K562 (cell line): ENCODE measurements around the gene TENM4. TPM values are rescaled to one million over a fixed set of nuclear protein-coding genes. Genes with fewer than 3 reads are reported as not detected.

Experiments
- ARID1B ChIP-seq: fragments of 450-650 bp; IDR thresholded peaks from 2 replicates; pipeline ENCODE4 v1.6.1; 2016; ENCODE audit warnings: antibody characterized with exemption, mild to moderate bottlenecking, inconsistent platforms
- ATF6 ChIP-seq: sonication (generic); formaldehyde crosslinking; IDR thresholded peaks from 2 replicates; pipeline ENCODE4 v1.4.0; 2020; ENCODE audit warnings: mild to moderate bottlenecking, missing genetic modification reagents
- CAMTA2 ChIP-seq: fragments of 250-450 bp; sonication (Bioruptor Pico); conservative IDR thresholded peaks from 2 replicates; pipeline ENCODE4 v1.5.1; 2022
- CHCHD3 ChIP-seq: fragments of 250-450 bp; sonication (Bioruptor Pico); IDR thresholded peaks from 2 replicates; pipeline ENCODE4 v2.1.2; 2022; ENCODE audit warnings: mild to moderate bottlenecking
- ETS1 ChIP-seq: conservative IDR thresholded peaks from 2 replicates; pipeline ENCODE4 v1.6.1; 2011; ENCODE audit warnings: low read depth, mild to moderate bottlenecking, low read length; ENCODE audit not compliant: control insufficient read depth
- HNRNPH1 ChIP-seq: fragments of 200-400 bp; formaldehyde crosslinking; optimal IDR thresholded peaks from 2 replicates; pipeline ENCODE3; 2017; ENCODE audit warnings: low read depth, mild to moderate bottlenecking, low read length, moderate library complexity
- ILF3 ChIP-seq: fragments of 450-650 bp; IDR thresholded peaks from 2 replicates; pipeline ENCODE4 v1.6.1; 2018; ENCODE audit warnings: antibody characterized with exemption, mild to moderate bottlenecking, moderate library complexity, borderline replicate concordance
- NFXL1 ChIP-seq: fragments of 450-650 bp; formaldehyde crosslinking; IDR thresholded peaks from 2 replicates; pipeline ENCODE4 v1.4.0; 2021; ENCODE audit warnings: mild to moderate bottlenecking
- PCBP1 ChIP-seq: fragments of 200-400 bp; formaldehyde crosslinking; IDR thresholded peaks from 2 replicates; pipeline ENCODE4 v1.6.1; 2018; ENCODE audit warnings: mild to moderate bottlenecking, low read depth, low read length; ENCODE audit not compliant: poor library complexity, severe bottlenecking
- POLR3G ChIP-seq: IDR thresholded peaks from 2 replicates; pipeline ENCODE4 v1.6.1; 2011; ENCODE audit not compliant: insufficient read length, insufficient replicate concordance; ENCODE audit errors: extremely low read depth
- ZC3H8 ChIP-seq: fragments of 450-650 bp; IDR thresholded peaks from 2 replicates; pipeline ENCODE4 v1.6.1; 2017
- ZNF41 ChIP-seq: fragments of 250-450 bp; sonication (Bioruptor Pico); conservative IDR thresholded peaks from 2 replicates; pipeline ENCODE4 v1.4.0; 2020; ENCODE audit warnings: mild to moderate bottlenecking
- polyA plus RNA-seq, 8 experiments: library from polyadenylated mRNA; depleted of rRNA in 4 of 8; stranded (reverse) in 5 of 8; unstranded in 3 of 8; fragments of >200 nt; fragmentation: Nextera tagmentation in 2 of 8; fragmentation: Illumina TruSeq in 1 of 8; extraction: Ambion mirVana in 2 of 8; extraction: Trizol in 1 of 8; gene quantifications; 2 replicates each; pipeline versions ENCODE4 v1.2.1 to v1.2.3, GENCODE V29; 2011 to 2014; ENCODE audit warnings: inconsistent platforms in 1 of 8, missing spikeins in 1 of 8
- total RNA-seq, 7 experiments: library from RNA; depleted of rRNA in 6 of 7; stranded (reverse); fragments of >200 nt in 6 of 7; fragmentation: Illumina TruSeq in 2 of 7; extraction: Trizol in 2 of 7; gene quantifications; 2 replicates each; pipeline versions ENCODE4 v1.2.1 to v1.2.3, GENCODE V29; 2011 to 2021; ENCODE audit warnings: low replicate concordance in 1 of 7
- TF ChIP-seq, protein P1 (sequence below), 2 experiments: fragments of 250-450 bp in 1 of 2; fragments of 450-650 bp in 1 of 2; sonication (Bioruptor Pico) in 1 of 2; IDR thresholded peaks; 2 replicates each; pipeline versions ENCODE4 v1.6.1 to v1.8.0; 2016 to 2021; ENCODE audit warnings: mild to moderate bottlenecking in 2 of 2, moderate library complexity in 2 of 2, missing compliant biosample characterization in 1 of 2, missing genetic modification characterization in 1 of 2
- TF ChIP-seq, protein P2 (sequence below): sonication (generic); formaldehyde crosslinking; IDR thresholded peaks from 2 replicates; pipeline ENCODE4 v1.8.1; 2023; ENCODE audit warnings: mild to moderate bottlenecking, missing genetic modification reagents
- TF ChIP-seq, protein P3 (sequence below): sonication (generic); formaldehyde crosslinking; IDR thresholded peaks from 2 replicates; pipeline ENCODE4 v1.8.0; 2023; ENCODE audit warnings: missing genetic modification reagents, mild to moderate bottlenecking, borderline replicate concordance

The TENM4 gene
- total and polyA plus RNA-seq, 9 of the 15 experiments (the other 6 are each of a cell fraction or from before 2014, with no cell fraction given), result 0.16 TPM; not detected in 8

DNA sequence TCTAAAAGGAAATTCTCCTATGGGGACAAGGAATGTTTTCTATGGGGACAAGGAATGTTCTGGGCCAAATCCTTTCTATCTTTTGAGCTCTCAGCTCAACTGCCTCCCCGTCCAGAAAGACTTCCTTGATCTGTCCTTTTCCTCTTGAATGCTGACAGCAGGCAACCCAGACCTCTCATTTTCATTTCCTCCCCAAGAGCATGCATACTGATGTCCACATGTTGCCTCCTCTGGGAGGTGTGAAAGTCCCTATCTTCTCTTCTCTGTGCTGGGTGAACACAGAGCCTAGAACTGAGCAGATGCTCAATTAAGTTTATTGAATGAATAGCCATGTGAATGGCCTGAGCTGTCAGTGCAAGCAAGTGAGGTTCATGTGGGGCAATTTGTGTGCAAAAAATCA lies 534.3 kb downstream of the TENM4 start (continued):
- no peak for TF ChIP-seq ATF6
- no peak for TF ChIP-seq CAMTA2 (CRISPR knock-in tag)
- TF ChIP-seq ZNF41 (CRISPR knock-in tag), result no peak
- TF ChIP-seq CHCHD3 (CRISPR knock-in tag), result no peak
- TF ChIP-seq NFXL1, result no peak
- no peak for TF ChIP-seq ZC3H8
- TF ChIP-seq ETS1, result no peak
- TF ChIP-seq, protein P1, sequence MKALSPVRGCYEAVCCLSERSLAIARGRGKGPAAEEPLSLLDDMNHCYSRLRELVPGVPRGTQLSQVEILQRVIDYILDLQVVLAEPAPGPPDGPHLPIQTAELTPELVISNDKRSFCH (CRISPR knock-in tag; IDR thresholded peaks at IDR 0.05), result no peak
- TF ChIP-seq, protein P1 (tag; IDR thresholded peaks at IDR 0.05), result no peak
- no peak for TF ChIP-seq ARID1B
- no peak for TF ChIP-seq PCBP1
- no peak for TF ChIP-seq ILF3
- TF ChIP-seq HNRNPH1, result no peak
- TF ChIP-seq POLR3G, result no peak
- TF ChIP-seq, protein P2, sequence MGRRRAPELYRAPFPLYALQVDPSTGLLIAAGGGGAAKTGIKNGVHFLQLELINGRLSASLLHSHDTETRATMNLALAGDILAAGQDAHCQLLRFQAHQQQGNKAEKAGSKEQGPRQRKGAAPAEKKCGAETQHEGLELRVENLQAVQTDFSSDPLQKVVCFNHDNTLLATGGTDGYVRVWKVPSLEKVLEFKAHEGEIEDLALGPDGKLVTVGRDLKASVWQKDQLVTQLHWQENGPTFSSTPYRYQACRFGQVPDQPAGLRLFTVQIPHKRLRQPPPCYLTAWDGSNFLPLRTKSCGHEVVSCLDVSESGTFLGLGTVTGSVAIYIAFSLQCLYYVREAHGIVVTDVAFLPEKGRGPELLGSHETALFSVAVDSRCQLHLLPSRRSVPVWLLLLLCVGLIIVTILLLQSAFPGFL, result no peak
- TF ChIP-seq, protein P3, sequence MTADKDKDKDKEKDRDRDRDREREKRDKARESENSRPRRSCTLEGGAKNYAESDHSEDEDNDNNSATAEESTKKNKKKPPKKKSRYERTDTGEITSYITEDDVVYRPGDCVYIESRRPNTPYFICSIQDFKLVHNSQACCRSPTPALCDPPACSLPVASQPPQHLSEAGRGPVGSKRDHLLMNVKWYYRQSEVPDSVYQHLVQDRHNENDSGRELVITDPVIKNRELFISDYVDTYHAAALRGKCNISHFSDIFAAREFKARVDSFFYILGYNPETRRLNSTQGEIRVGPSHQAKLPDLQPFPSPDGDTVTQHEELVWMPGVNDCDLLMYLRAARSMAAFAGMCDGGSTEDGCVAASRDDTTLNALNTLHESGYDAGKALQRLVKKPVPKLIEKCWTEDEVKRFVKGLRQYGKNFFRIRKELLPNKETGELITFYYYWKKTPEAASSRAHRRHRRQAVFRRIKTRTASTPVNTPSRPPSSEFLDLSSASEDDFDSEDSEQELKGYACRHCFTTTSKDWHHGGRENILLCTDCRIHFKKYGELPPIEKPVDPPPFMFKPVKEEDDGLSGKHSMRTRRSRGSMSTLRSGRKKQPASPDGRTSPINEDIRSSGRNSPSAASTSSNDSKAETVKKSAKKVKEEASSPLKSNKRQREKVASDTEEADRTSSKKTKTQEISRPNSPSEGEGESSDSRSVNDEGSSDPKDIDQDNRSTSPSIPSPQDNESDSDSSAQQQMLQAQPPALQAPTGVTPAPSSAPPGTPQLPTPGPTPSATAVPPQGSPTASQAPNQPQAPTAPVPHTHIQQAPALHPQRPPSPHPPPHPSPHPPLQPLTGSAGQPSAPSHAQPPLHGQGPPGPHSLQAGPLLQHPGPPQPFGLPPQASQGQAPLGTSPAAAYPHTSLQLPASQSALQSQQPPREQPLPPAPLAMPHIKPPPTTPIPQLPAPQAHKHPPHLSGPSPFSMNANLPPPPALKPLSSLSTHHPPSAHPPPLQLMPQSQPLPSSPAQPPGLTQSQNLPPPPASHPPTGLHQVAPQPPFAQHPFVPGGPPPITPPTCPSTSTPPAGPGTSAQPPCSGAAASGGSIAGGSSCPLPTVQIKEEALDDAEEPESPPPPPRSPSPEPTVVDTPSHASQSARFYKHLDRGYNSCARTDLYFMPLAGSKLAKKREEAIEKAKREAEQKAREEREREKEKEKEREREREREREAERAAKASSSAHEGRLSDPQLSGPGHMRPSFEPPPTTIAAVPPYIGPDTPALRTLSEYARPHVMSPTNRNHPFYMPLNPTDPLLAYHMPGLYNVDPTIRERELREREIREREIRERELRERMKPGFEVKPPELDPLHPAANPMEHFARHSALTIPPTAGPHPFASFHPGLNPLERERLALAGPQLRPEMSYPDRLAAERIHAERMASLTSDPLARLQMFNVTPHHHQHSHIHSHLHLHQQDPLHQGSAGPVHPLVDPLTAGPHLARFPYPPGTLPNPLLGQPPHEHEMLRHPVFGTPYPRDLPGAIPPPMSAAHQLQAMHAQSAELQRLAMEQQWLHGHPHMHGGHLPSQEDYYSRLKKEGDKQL (CRISPR knock-in tag), result no peak
